ENCODE measurements around the gene RELT. TPM values are rescaled to one million over a fixed set of nuclear protein-coding genes. Genes with fewer than 3 reads are reported as not detected.

The RELT gene
- total and polyA plus RNA-seq, 2 of the 13 experiments (the other 11 are each of a cell fraction or from before 2014, with no cell fraction given), result 2.5 to 4.7 TPM

GRCh38 chr11:73331138-73331916 lies 44.9 kb upstream of the RELT start (continued):
- TF ChIP-seq YEATS4 (CRISPR knock-in tag; IDR thresholded peaks at IDR 0.05; ENCODE audit: borderline replicate concordance) (peak; percentile 47; the same call in 1 of the 2 replicates), CENPT (CRISPR knock-in tag; IDR thresholded peaks at IDR 0.05; ENCODE audit: low read depth) (no peak), ZNF235 (CRISPR knock-in tag; IDR thresholded peaks at IDR 0.05; ENCODE audit: borderline replicate concordance) (no peak), ZNF17 (CRISPR knock-in tag; IDR thresholded peaks at IDR 0.05) (no peak), HMGA1 (CRISPR knock-in tag; conservative IDR thresholded peaks at IDR 0.05) (no peak), ZBTB10 (CRISPR knock-in tag; IDR thresholded peaks at IDR 0.05; ENCODE audit: borderline replicate concordance) (peak; percentile 74; the same call in 1 of the 2 replicates), TAF15 (IDR thresholded peaks at IDR 0.05; ENCODE audit: low read depth, low read length, poor library complexity, severe bottlenecking) (no peak), CBX5 (CRISPR knock-in tag; IDR thresholded peaks at IDR 0.05; ENCODE audit: borderline replicate concordance) (peak; percentile 66; the same call in 1 of the 2 replicates), PITX1 (CRISPR knock-in tag; IDR thresholded peaks at IDR 0.05) (0 out of 2 replicates have a peak, but pooled peaks have one; percentile 5), TIGD3 (CRISPR knock-in tag; IDR thresholded peaks at IDR 0.05; ENCODE audit: borderline replicate concordance) (no peak), MATR3 (CRISPR knock-in tag; IDR thresholded peaks at IDR 0.05) (no peak), ELK4 (CRISPR knock-in tag; IDR thresholded peaks at IDR 0.05; ENCODE audit: borderline replicate concordance) (no peak), PRDM4 (CRISPR knock-in tag; IDR thresholded peaks at IDR 0.05; ENCODE audit: borderline replicate concordance) (no peak), SCMH1 (CRISPR knock-in tag; IDR thresholded peaks at IDR 0.05; ENCODE audit: borderline replicate concordance) (no peak), MYNN (CRISPR knock-in tag; IDR thresholded peaks at IDR 0.05; ENCODE audit: low read depth) (no peak), FOXA3 (CRISPR knock-in tag; IDR thresholded peaks at IDR 0.05) (peak; percentile 49), SETDB1 (CRISPR knock-in tag; IDR thresholded peaks at IDR 0.05; ENCODE audit: borderline replicate concordance) (no peak), MAX (IDR thresholded peaks at IDR 0.05) (no peak), TGIF2 (CRISPR knock-in tag; IDR thresholded peaks at IDR 0.05) (peak; percentile 79; the same call in 1 of the 2 replicates)
